T follicular helper cell (primary cell): Measurements from ENCODE around the gene KCNQ2.
A peak's percentile ranks its signal among the peaks of the same experiment; 100 is the strongest.
"Not testable (repeated sequence)": the region's sequence is repeated elsewhere in the genome, so short reads cannot be mapped to it uniquely, and the experiment has no call there.

Experiments used
- DNase-seq: peaks from one replicate; pipeline ENCODE4 v3.0.0-alpha.2; 2020; ENCODE audit warnings: low read depth

Gene KCNQ2

DNA sequence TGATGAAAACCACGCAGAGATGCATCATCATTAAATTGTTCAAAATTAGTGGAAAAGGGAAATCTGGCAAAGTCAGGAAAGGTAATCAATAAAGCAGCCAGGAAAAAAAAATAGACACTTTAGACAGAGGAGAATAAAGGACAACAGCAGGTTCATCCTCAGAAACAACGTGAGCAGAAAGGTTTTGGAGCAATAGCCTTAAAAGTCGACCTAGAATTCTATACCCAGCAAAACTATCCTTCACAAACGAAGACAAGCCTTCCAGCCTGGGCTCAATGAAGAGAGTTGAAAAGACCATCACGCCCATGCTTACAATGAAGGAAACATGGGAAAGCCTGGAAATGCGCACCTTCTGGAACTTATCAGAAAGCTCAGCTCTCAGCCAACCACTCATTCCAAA lies 86.6 kb downstream of the KCNQ2 start:
- no peak for DNase-seq

DNA sequence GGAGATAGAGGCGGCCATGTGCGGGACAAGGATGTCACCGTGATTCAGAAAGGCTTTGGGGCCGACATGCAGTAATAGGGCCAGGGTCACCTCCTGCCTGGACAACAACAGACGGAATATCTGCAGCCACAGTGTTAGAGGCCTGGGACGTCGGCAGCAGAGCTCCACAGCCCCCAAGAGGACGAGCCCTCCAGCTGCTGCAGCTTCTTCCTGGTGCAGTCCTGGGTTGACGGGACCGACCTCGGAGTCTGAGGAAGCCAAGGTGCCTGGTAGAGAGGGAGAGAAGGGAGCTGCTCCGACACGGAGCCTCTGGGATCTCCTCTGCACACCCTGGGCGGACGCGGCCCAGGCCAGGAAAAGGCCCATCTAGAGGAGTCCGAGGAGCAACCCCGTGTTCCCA lies 88.1 kb downstream of the KCNQ2 start:
- DNase-seq, result no peak

DNA sequence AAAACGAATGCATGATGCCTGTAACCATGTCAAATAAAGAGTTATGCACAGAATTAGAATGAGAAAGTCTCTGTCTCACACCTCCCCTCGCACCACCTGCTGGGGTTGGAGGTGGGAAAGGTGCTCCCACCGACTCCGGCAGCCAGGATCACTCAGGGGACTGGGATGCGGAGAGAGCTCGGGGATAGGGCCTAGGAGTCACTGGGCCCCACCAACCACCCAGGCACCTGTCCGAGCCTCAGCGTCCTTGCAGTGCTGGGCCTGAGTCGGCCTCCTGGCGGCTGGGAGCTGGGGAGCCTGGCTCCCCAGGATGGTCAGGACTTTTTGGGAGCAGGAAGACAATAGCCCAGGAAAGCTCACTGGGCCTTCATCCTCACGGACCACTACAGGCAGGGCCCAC lies 88.9 kb downstream of the KCNQ2 start:
- no peak for DNase-seq

DNA sequence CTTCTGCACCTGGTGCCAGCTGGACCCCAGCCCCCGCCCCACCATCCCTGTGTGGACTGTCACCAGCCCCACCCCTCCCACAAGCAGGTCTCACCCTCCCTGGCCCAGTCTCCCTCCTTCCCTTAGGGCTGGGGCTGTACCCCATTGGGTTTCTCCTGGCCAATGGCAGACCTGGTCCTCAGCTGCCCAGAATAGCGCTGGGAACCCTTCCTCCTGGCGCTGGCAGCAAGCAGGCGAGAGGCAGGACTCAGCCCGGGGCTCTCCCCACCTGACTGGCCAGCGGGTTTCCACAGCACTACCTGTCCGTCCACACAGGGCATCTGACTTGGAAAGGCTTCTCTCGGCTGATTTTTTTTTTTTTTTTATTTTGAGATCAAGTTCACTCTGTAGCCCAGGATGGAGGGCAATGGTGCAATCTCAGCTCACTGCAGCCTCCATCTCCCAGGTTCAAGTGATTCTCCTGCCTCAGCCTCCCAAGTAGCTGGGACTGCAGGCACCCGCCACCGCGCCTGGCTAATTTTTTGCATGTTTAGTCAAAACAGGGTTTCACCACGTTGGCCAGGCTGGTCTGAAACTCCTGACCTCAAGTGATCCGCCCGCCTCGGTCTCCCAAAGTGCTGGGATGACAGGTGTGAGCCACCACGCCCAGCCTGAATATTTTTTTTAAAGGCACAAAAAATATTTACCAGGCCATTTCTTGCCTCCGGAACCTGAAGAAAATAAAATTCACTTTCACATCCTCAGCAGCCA lies 89.7 kb downstream of the KCNQ2 start:
- DNase-seq, result no peak

DNA sequence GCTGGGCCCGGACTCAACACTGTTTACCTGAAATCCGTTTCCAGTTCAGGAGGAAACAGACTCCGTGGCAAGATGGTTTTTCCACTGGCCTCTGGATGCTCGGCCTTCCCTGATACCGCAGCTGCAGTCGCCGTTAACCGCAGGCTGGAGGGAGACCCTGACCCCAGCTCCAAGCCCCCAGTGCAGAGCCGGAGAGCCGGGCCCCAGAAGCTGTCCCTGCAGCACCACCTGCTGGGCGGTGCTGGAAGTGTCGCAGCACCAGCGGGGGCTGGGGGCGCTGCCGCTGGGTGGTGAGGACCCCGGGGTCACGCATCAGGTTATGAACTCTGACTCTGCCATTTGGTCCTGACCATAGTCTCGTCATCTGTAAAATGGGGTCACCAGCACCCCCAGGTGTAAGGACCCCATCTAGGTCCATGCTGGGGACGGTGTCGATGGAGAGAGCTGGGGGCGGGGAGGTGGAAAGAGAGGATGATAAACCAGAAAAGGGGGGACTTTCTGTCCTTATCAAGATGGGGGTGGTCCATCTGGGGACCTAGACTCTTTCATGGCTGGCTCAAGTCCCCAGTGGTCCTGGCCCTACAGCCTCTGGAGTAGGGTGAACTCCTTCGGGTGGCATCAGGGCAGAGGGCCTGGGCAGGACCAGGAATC lies 90.5 kb downstream of the KCNQ2 start:
- peak; percentile 13 for DNase-seq

DNA sequence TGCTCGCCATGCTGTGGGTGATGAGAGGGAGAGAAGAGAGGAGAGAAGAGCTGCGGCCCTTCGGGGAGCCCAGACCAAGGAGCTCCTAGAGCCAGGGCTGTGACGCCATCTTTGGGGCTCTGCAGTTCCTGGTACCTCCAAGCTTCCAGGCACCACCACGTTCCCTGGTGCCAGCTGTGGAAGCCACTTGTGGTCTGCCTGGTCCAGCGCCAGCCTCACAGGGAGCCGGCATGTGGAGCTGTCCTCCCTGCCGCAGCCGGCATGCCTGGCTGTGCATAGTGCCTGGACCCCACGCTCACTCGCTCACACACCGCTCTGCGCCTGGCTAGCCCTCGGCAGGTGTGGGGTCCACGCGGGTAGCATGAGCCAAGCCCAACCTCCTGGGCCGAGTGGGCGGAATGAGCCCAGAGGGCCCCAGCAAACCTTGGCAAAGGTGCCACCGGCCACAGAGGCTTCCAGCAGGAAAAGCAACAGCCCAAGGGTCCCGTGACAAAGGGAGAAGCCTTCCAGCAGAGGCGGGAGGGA lies 92.0 kb downstream of the KCNQ2 start:
- no peak for DNase-seq

DNA sequence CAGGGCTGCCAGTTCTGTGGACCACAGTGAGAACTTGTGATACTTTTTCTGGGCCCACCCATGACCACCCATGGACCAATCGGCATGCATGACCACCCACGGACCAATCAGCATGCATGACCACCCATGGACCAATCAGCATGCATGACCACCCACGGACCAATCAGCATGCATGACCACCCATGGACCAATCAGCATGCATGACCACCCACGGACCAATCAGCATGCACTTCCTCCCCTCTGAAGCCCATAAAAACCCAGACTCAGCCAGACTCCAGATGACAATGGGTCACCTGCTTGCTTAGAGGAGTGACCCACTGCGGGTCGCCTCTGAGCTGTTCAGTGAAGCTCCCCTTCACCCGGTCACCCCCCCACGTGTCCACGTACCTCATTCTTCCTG lies 92.6 kb downstream of the KCNQ2 start:
- DNase-seq, result not testable (repeated sequence)

DNA sequence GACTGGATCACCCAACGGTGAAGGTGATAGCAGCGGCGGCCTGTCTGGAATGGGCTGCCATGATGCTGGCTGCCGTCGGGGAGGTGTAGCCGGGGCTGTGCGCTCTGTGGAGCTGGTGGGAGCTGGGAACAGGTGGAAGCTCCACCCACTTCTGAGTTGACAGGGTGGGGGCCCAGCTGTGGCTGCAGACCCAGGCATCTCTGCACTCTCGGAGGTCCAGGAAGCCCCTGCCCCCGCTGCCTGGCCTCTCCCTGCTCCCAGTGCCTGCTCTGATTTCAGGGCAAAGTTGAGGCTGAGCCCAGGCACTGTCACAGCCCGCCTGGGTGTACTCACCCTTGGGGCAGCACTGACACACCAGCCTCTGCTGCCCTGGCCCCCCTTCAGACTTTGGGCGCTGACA lies 93.2 kb downstream of the KCNQ2 start:
- no peak for DNase-seq

DNA sequence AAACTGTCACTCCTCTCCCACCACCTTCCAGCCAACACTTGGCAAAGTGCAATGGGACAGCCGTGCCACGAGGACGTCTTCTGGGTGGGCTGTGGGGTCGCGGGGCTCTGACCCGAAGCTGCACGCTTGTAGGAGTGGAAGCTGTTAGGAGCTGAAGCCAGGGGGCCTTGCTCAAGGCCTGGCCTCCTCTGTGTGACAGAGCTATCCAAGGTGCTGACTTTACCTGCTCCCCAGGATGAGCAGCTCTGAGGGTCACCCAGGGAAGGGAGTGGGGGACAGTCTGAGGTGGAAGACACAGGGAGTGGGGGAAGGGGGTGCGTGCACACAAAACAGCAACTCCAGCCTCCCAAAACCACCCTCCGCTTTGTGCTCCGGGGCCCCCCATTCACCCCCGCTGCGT lies 93.8 kb downstream of the KCNQ2 start:
- DNase-seq, result no peak

DNA sequence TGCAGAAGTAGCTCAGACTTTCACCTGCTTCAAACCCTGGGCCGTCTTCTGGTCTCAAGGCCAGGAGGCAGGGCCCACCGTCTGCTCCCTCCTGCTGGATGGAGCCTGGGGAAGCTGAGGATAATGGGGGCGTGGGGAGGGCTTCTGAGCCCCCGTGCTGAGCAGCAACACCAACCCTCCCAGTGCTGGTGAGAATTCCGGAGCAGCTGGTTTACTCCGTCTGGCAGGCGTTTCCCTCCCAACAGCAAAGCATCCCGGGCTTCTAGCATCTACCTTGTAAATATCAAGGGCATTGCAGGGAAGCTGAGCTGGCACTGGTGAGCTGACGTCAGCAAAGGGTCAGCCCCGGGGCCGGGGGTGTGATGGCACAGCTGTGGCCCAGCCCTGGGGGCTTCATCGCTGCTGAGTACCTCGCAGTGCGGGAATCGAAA lies 94.5 kb downstream of the KCNQ2 start:
- no peak for DNase-seq

DNA sequence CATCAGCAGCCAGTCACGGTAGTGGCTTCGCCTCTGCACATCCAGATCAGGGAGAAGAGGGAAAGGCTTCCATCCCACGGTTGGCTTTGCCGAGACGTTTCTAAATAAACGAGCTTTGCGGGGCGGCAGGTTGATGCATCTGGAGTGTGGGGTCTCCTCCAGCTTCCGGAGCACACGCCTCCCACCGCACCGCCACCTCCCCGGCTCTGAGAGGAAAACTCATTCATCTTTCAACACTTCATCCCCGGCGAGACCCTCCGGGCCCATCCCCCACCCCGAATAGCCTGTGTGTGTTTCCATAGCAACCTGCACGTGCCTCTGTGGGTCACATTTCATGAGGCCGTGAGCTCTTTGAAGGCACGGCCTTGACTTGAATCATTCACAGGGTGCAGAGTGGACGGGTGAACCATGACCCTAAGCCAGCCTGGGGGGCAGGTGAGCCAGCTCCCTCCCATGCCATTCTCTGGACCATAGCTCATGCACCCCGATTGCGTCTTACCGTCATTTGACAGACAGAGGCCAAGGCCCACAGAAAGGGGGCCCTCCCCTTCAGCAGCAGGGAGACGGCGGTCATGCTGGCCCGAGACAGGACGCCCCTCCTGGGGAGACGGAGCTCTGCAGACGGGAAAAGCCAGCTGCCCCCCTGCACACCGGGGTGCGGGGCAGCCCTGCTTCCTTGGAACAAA lies 95.1 kb downstream of the KCNQ2 start:
- DNase-seq, result no peak

DNA sequence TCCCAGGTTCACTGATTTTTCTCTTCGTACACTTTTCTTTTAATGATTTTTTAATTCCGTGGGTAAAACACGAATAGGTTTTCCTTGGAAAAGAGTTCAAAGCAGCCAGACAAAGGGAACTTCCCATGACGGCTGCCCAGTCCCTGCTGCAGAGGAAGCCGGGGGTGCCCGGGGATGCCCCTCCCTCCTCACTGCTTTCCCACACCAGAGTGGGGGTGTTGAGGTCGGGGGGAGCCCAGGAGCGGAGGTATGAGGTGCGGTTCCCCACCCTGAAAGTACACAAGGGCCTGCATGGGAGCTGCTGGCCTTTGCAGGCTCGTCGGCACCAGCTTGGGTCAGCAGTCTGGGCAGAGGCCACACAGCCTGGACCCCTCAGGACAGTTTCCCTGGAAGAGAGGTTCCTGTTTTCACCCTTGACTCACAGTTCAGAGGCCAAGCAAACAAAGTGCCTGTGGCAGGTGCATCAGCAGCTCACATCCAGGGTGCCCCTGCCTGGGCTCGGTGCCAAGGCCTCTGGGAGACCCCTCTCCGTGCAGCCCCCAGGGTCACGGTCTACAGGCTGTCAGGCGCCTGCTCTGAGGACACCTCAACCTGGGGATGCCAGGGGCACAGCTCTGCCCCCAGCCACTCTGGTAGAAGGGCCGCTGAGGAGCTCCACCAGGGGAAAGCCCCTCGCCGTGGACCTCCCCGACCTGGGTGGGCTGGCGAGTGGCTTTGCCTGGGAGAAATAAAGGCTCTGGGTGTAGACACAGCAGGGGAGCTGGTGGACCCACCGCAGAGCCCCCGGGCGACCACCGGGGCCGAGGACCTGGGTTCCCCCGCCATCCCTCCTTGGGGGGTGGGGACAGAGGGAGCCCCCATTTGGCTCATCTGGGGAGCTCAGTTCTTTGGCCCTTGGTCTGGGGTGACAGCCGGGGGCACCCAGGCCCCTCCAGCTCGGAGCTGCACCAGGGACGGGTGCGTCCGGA lies 95.9 kb downstream of the KCNQ2 start:
- no peak for DNase-seq

DNA sequence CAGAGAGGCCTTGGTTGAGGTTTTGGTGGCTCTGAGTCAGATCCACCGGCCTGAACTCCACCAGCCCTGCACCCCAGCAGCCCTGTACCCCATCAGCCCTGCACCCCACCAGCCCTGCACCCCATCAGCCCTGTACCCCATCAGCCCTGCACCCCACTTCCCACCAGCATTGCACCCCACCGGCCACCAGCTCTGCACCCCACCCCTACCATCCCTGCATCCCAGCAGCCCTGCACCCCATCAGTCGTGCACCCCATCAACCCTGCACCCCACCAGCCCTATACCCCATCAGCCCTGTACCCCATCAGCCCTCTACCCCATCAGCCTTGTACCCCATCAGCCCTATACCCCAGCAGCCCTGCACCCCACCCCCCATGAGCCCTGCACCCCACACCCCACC lies 97.0 kb downstream of the KCNQ2 start:
- no peak for DNase-seq

DNA sequence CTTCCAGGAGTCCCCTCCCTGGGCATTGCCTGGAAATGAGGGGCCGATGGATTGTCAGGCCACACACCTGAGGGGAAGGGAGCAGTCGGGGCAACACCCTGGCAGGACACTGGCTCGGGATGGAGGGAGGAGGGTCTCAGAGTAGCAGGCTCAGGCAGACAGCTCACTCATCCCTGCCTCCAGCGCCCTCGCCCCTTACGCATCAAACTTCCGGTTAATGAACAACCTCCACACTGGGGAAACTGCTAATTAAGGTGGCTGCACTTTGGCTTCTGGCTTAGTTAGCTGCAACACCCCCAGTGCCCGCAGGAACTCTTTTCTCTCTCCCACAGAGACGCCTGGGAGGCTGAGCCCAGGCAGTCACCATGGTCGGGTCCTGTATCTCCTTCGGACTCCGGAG lies 98.0 kb downstream of the KCNQ2 start:
- no peak for DNase-seq

DNA sequence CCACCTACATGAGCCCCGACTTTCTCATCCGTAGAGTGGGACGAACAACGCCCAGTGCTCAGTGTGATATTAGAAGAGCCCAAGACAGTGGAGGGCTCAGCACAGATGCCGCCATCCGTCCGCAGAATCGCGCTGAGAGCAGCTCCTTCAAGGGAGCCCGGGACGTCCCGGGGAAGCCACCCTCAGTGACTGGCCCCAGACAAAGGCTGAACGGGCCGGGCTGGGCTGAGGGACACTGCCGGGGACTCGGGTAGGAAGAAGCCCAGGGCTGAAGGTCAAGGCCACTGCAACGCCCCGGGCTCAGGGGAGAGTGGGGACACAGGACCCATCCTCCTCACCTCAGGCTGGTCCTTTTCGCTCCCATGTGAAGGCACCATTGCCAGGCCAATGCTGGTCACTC lies 98.5 kb downstream of the KCNQ2 start:
- DNase-seq, result no peak

DNA sequence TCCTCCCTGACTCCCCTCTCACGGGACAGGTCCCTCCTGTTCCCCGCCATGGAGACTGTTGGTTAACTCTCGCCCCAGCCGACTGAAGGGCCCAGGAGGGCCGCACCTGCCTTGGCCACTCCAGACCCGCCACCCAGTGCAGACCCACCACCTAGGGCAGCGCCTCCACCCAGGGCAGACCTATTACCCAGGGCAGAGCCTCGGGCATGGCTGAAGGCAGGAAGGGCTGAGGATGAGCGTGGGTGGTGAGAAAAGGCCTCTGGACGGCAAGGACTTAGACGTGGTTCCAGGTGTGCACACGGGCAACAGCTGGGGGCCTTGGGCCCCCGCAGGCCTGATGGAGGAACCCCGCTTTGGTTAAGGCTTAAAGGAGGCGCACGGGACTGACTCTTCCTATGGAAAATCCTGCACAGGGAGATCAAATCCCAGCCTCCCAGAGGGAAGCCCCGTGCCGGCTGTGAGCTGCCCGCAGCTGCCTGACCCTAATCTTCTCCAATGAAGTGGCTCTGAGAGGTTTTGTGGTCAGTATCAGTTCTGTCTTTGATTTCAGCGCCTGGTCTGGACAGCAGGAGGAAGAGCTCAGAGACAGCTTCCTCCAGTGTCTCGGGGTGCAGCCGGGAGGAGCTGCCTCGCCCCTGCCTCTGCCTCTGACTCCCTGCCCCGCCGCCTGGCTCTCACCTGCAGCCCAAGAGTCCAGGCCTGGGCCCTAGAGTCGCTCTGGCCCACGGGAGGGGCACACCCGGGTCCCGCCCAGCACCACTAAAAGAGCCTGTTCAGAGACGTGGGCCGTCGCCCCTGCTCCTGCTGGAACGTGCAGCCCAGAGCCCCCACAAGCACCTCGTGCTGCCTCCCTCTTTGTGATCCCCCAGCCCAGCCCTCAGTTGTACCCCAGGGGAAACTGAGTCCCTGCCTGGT lies 99.2 kb downstream of the KCNQ2 start:
- DNase-seq, result no peak

DNA sequence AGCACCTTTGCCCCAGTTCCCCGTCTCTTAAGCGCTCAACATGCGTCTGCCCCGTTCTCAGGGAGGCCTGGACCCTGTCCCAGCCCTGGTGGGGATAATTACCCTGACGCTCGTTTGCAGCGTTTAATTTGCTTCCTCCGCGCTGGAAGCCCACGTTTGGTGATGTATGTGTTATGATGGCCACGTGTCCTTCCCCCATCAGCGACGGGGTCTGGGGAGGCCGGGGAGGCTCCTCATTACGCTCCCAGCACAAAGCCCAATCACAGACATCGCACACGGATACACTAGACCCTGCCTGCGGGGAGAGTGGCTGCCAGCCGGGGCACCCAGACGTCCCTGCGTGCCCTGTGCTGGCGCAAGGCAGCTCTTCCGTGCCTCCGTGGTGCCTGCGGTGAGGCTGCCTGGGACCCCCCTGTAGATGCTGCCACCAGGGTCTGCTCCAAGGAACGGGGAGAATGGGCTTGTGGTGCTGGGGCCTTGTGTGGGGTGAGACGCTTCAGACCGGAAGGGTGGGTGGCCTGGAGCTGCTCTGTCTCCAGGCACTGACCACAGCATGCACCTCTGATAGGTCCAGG lies 101.1 kb downstream of the KCNQ2 start:
- no peak for DNase-seq

DNA sequence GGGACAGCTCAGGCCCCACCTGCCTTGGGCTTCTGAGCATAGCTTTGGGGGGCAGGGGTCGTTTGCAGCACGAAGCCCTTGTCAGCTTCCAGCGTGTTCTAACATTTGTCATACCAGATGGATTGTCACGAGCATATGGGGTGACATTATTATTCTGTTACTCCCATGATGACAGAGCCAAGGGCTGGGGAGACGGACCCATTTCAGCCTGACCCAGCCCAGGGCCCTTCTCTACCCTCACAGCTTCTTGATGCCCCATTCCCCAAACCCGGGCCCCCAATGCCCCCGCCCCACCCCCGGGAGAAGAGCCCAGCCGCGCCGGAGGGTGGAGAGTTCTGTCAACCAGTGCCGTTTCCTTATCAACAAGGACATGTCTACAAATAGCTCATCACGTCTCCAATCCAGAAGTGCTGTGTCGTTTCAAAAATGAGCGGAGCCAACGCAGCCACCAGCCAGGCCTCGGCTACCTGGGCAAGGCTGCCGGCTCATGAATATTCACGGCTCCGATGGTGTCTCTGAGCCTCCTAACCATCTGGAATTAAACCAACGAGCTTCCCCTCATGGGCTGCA lies 101.8 kb downstream of the KCNQ2 start:
- DNase-seq, result no peak

DNA sequence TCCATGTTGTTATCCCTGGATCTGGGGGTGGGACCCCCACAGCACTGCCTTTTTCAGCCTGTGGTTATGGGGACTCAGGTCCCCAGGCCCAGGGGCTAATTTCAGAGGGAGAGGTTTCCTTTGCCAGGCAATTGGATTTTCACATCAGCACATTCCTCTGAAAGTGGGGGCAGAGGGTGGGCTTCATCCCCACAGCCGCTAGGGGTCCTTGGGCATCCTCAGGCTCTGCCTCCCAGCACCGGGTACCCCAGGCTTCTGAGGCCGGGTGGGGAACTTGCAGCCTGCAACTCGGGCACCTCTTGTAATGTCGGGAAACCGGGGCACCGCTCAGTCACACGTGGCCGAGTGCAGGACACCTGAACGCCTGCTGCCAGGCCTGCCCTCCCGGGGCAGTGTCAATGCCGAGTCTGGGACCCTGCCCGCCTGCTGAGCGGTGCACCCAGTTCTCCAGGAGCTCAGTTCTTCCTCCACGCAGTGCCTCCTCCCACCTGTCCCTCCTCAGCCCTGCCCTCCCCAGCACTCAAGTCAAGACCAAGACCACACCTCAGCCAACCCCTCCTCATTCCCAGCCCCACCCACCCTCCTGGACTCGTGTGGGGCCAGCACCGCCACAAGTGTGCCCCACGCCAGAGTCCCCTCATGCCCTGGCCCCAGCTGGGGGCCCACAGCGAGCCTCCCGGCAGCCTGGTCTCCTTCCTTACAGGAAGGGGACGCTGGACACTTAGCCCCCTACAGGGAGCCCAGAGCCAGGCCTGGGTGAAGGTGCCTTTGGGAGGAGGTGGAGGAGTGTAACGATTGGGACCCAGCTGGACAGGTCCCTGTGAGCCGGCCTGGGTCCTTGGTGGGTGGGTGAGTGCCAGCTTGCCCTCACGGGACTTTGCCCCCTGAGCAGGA lies 102.5 kb downstream of the KCNQ2 start:
- DNase-seq, result no peak
